B cell (primary cell): ENCODE data around the gene PAM.

ENCODE experiments used
- CTCF ChIP-seq: fragments of 200-600 bp; IDR thresholded peaks from one replicate; pipeline ENCODE4 v1.8.0; 2022; ENCODE audit warnings: antibody characterized with exemption, mild to moderate bottlenecking
- EZH2 ChIP-seq: IDR thresholded peaks from 2 replicates; pipeline ENCODE4 v1.6.1; 2012; ENCODE audit warnings: borderline replicate concordance, low read depth, mild to moderate bottlenecking, moderate library complexity, low read length; ENCODE audit not compliant: insufficient read depth, poor library complexity, severe bottlenecking

DNA sequence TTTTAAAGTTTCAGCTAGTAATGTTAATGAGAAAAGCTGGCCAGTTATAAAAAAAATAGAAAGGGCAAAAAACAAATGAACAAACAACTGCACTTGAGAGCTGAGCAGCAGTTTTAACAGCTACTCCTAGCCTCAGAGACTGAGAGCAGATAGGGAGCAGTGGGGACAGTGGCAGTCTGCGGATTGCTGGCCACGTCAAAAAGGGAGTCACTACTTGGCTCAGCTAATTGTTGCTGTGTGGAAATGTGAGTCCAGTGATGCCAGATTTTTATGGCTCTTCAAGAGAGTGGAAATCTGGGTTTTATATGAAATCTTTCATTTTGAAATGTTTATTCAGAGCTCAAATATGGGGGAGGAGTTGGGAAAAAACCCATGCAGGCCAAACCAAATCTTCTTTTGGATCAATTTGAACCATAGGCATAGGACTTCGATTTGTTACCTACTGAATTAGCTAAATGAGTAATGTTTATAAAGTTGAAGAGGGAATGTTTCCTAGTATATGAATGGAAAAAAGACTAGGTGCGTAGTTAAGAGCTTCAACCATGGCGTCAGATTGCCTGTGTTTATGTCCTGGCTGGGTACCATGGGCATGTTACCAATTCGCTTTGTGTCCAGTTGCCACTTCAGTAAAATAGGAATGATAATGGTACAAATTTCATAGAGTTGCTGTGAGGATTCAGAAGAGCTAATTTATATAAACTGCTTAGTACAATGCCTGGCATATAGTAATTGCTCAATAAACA, 102.1 kb downstream of the PAM start:
- no peak for TF ChIP-seq CTCF
- no peak for TF ChIP-seq EZH2
